ENCODE measurements around the gene DEFB131B. TPM values are rescaled to one million over a fixed set of nuclear protein-coding genes. Genes with fewer than 3 reads are reported as not detected.

Gene DEFB131B
- total and polyA plus RNA-seq, 2 experiments from 2014 or later = not detected

- H3K79me2 ChIP-seq (ENCODE audit: insufficient read depth) = peaks cover 70% of the 10 kb centered on the region
- in situ Hi-C loops (cut with MboI) = no loop called here
- H3K27me3 ChIP-seq (replicated peaks; ENCODE audit: insufficient read depth) = no peaks in the 10 kb centered on the region
- H3K9me3 ChIP-seq (ENCODE audit: low read depth) = no peaks in the 10 kb centered on the region
- H3K4me2 ChIP-seq (ENCODE audit: unreplicated experiment) = peak within 1 kb of the TSS; percentile 100
- 1 to 2% methylated on average over 27 to 32 of the region's 32 CpGs for WGBS, 2 experiments (ENCODE audit: low coverage in 1 of 2, low lambda C conversion rate in 2 of 2, missing lambda C conversion rate in 2 of 2)
- peak within 1 kb of the TSS; percentile 97 for H3K4me3 ChIP-seq
- TF ChIP-seq EZH2phosphoT487 (IDR thresholded peaks at IDR 0.05; ENCODE audit: insufficient read depth, low read depth) (no peak), EZH2 (IDR thresholded peaks at IDR 0.05; ENCODE audit: insufficient read depth, poor library complexity, severe bottlenecking) (no peak)
- H3K9ac ChIP-seq = peak within 1 kb of the TSS; percentile 86
- H3K27ac ChIP-seq = peak within 1 kb of the TSS; percentile 75
- no peaks in the 10 kb centered on the region for H3K36me3 ChIP-seq (ENCODE audit: low read depth)
- H2AFZ ChIP-seq = peak within 1 kb of the TSS; percentile 99
- H3K4me1 ChIP-seq (ENCODE audit: insufficient read depth) = peaks cover 20% of the 10 kb centered on the region; the same call in 1 of the 2 replicates
- peaks cover 17% of the 10 kb centered on the region; the same call in 1 of the 2 replicates for H4K20me1 ChIP-seq (ENCODE audit: insufficient read depth)
- DNase-seq = peak; percentile 100
- no peaks in the 10 kb centered on the region for H3K9me2 ChIP-seq (ENCODE audit: insufficient read depth)
- no peaks in the 10 kb centered on the region for H3F3A ChIP-seq (ENCODE audit: insufficient read depth)
Measured at GRCh38 chr11:71928737-71929443, 50.6 kb downstream of the DEFB131B start, which contains the start of gene RNF121. RNF121 (plus strand) TSS chr11:71929046; CDS start chr11:71929062, 16 bp downstream.

GRCh38 chr11:71929491-71929890, 51.2 kb downstream of the DEFB131B start:
- in situ Hi-C loops (cut with MboI) = no loop called here

DNA sequence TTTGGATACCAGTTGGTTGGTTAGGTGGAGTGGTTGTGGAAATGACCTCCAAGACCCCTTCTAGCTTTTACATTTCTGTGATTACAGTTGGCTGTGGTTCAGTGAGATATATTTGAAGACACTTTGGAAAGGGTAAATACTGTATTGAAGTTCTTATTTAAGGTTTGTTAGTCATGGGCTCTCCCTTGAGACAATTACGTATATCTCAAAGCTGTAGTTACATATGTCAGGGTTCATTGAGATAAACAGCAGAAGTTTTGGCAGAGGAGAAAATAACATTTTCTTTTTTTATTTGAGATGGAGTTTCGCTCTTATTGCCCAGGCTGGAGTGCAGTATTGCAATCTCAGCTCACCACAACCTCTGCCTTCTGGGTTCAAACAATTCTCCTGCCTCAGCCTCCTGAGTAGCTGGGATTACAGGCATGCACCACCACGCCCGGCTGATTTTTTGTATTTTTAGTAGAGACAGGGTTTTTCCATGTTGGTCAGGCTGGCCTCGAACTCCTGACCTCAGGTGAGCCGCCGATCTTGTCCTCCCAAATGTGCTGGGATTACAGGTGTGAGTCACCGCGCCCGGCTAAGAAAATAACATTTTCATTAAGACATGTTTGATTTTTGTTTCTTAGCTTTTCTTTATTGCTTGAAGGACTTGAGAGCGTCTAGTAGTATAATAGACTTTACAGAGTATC, 52.4 kb downstream of the DEFB131B start:
- in situ Hi-C loops (cut with MboI) = no loop called here
- Histone ChIP-seq H2AFZ (no peak overlapping the region), H3K4me1 (ENCODE audit: insufficient read depth) (peaks cover 20% of the 10 kb centered on the region; the same call in 1 of the 2 replicates), H3K36me3 (ENCODE audit: low read depth) (no peaks in the 10 kb centered on the region), H4K20me1 (ENCODE audit: insufficient read depth) (peaks cover 18% of the 10 kb centered on the region; the same call in 1 of the 2 replicates), H3K27me3 (replicated peaks; ENCODE audit: insufficient read depth) (no peaks in the 10 kb centered on the region), H3F3A (ENCODE audit: insufficient read depth) (no peaks in the 10 kb centered on the region), H3K9me2 (ENCODE audit: insufficient read depth) (no peaks in the 10 kb centered on the region), H3K9ac (no peak overlapping the region), H3K79me2 (ENCODE audit: insufficient read depth) (peaks cover 88% of the 10 kb centered on the region), H3K4me2 (ENCODE audit: unreplicated experiment) (no peak overlapping the region), H3K9me3 (ENCODE audit: low read depth) (no peaks in the 10 kb centered on the region), H3K27ac (no peak overlapping the region), H3K4me3 (peak overlapping the region; percentile 97; the same call in 1 of the 2 replicates)
- 76 to 78% methylated on average over 11 of the region's 11 CpGs for whole genome bisulfite sequencing, 2 experiments (ENCODE audit: low coverage in 1 of 2, low lambda C conversion rate in 2 of 2, missing lambda C conversion rate in 2 of 2)
- TF ChIP-seq EZH2 (IDR thresholded peaks at IDR 0.05; ENCODE audit: insufficient read depth, poor library complexity, severe bottlenecking) (no peak), EZH2phosphoT487 (IDR thresholded peaks at IDR 0.05; ENCODE audit: insufficient read depth, low read depth) (no peak)
- no peak for DNase-seq

More at GRCh38 chr11:71929491-71929890, 51.2 kb downstream of the DEFB131B start:
- Histone ChIP-seq H3K27me3 (replicated peaks; ENCODE audit: insufficient read depth) (no peaks in the 10 kb centered on the region), H3K9ac (peak overlapping the region; percentile 86), H3K4me3 (peak overlapping the region; percentile 97), H3K27ac (no peak overlapping the region), H3K79me2 (ENCODE audit: insufficient read depth) (peaks cover 76% of the 10 kb centered on the region), H2AFZ (peak overlapping the region; percentile 99), H3F3A (ENCODE audit: insufficient read depth) (no peaks in the 10 kb centered on the region), H3K4me2 (ENCODE audit: unreplicated experiment) (peak overlapping the region; percentile 100), H3K4me1 (ENCODE audit: insufficient read depth) (peaks cover 20% of the 10 kb centered on the region; the same call in 1 of the 2 replicates), H3K36me3 (ENCODE audit: low read depth) (no peaks in the 10 kb centered on the region), H4K20me1 (ENCODE audit: insufficient read depth) (peaks cover 18% of the 10 kb centered on the region; the same call in 1 of the 2 replicates), H3K9me2 (ENCODE audit: insufficient read depth) (no peaks in the 10 kb centered on the region), H3K9me3 (ENCODE audit: low read depth) (no peaks in the 10 kb centered on the region)
- 8 to 16% methylated on average over 6 of the region's 6 CpGs for WGBS, 2 experiments (ENCODE audit: low coverage in 1 of 2, low lambda C conversion rate in 2 of 2, missing lambda C conversion rate in 2 of 2)
- TF ChIP-seq EZH2 (IDR thresholded peaks at IDR 0.05; ENCODE audit: insufficient read depth, poor library complexity, severe bottlenecking) (no peak), EZH2phosphoT487 (IDR thresholded peaks at IDR 0.05; ENCODE audit: insufficient read depth, low read depth) (no peak)
- DNase-seq = peak; percentile 4

DNA sequence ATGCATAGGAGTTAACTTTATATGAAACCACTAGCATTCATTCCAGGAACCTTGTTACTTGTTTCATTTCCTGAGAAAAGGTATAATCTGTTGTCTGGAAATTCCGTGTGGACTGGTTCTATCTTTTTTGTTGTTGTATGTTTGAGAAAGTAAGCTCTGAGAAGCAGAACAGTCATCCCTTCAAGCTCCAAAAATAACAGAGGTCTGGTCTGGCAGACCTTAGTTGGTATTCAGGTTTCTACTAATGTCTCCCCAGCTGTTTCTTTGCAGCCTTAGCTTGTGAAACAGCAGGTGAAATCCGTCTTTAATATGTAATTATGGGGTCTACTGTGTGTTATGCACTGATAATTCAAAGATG, 53.0 kb downstream of the DEFB131B start:
- no peaks in the 10 kb centered on the region for H3K9me3 ChIP-seq (ENCODE audit: low read depth)
- WGBS, 2 experiments (ENCODE audit: low coverage in 1 of 2, low lambda C conversion rate in 2 of 2, missing lambda C conversion rate in 2 of 2) = 51 to 52% methylated on average over 2 of the region's 2 CpGs
- peak; percentile 12 for DNase-seq
- H3K4me2 ChIP-seq (ENCODE audit: unreplicated experiment) = no peak overlapping the region
- H3K9me2 ChIP-seq (ENCODE audit: insufficient read depth) = no peaks in the 10 kb centered on the region
- no peaks in the 10 kb centered on the region for H3K36me3 ChIP-seq (ENCODE audit: low read depth)
- H3K79me2 ChIP-seq (ENCODE audit: insufficient read depth) = peaks cover 94% of the 10 kb centered on the region
- no peak overlapping the region for H2AFZ ChIP-seq
- H3K27me3 ChIP-seq (replicated peaks; ENCODE audit: insufficient read depth) = no peaks in the 10 kb centered on the region
- TF ChIP-seq EZH2phosphoT487 (IDR thresholded peaks at IDR 0.05; ENCODE audit: insufficient read depth, low read depth) (no peak), EZH2 (IDR thresholded peaks at IDR 0.05; ENCODE audit: insufficient read depth, poor library complexity, severe bottlenecking) (no peak)
- H3K9ac ChIP-seq = no peak overlapping the region
- H3K4me1 ChIP-seq (ENCODE audit: insufficient read depth) = peaks cover 20% of the 10 kb centered on the region; the same call in 1 of the 2 replicates
- H3K4me3 ChIP-seq = no peak overlapping the region
- no peaks in the 10 kb centered on the region for H3F3A ChIP-seq (ENCODE audit: insufficient read depth)
- in situ Hi-C loops (cut with MboI) = no loop called here
- H4K20me1 ChIP-seq (ENCODE audit: insufficient read depth) = peaks cover 18% of the 10 kb centered on the region; the same call in 1 of the 2 replicates
- no peak overlapping the region for H3K27ac ChIP-seq

All from GM23248 (cell line).